Measurements from ENCODE around the gene KRTAP19-4. TPM values are rescaled to one million over a fixed set of nuclear protein-coding genes. Genes with fewer than 3 reads are reported as not detected.
"Not testable (repeated sequence)": the region's sequence is repeated elsewhere in the genome, so short reads cannot be mapped to it uniquely, and the experiment has no call there.

KRTAP19-4 gene, protein sequence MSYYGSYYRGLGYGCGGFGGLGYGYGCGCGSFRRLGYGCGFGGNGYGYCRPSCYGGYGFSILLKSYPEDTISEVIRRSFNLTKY
- total RNA-seq (2022) = not detected in 2 replicates
- Bru-seq, nascent RNA = not detected
- BruChase-seq, experiment 1, labeled RNA remaining after a 6-hour chase = not detected
- BruChase-seq, experiment 2, labeled RNA remaining after a 2-hour chase = not detected
- long read RNA-seq = 0 reads

DNA sequence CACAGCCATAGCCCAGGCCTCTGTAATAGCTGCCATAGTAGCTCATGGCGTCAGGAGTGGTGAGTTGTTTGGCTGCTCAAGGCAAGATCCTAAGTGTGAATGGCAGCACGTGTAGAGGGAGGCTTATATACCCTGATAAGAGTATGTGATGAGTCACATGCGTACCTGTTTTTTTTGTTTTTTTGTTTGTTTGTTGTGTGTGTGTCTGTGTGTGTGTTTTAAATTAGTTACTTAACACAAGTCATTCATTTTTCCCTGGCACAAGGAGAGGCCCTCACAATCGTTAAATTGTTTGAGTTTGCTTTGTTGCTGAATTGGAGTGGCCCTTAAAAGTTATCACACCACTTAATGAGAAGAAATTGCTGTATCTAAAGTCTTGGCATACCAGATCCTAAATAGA is at the start of gene KRTAP19-4:
KRTAP19-4 (minus strand) TSS at position 101 of the 400 bp plus-strand sequence; CDS start at position 46, 55 bp downstream.
- intact Hi-C loops (cut with micrococcal nuclease; ENCODE audit: unreplicated experiment) = no loop called here
- Mint-ChIP-seq H3K4me3 (ENCODE audit: low read depth, unreplicated experiment) (no peak within 1 kb of the TSS), H3K4me1 (ENCODE audit: low read depth, unreplicated experiment) (no peaks in the 10 kb centered on the region), H3K9me3 (ENCODE audit: low read depth, unreplicated experiment) (peaks cover 2% of the 10 kb centered on the region), H3K27ac (ENCODE audit: unreplicated experiment) (no peak within 1 kb of the TSS), H3K36me3 (ENCODE audit: insufficient read depth, unreplicated experiment) (no peaks in the 10 kb centered on the region), H3K27me3 (ENCODE audit: unreplicated experiment) (no peaks in the 10 kb centered on the region)
- CTCF ChIA-PET = no interaction called here
- TF ChIP-seq, protein P1, sequence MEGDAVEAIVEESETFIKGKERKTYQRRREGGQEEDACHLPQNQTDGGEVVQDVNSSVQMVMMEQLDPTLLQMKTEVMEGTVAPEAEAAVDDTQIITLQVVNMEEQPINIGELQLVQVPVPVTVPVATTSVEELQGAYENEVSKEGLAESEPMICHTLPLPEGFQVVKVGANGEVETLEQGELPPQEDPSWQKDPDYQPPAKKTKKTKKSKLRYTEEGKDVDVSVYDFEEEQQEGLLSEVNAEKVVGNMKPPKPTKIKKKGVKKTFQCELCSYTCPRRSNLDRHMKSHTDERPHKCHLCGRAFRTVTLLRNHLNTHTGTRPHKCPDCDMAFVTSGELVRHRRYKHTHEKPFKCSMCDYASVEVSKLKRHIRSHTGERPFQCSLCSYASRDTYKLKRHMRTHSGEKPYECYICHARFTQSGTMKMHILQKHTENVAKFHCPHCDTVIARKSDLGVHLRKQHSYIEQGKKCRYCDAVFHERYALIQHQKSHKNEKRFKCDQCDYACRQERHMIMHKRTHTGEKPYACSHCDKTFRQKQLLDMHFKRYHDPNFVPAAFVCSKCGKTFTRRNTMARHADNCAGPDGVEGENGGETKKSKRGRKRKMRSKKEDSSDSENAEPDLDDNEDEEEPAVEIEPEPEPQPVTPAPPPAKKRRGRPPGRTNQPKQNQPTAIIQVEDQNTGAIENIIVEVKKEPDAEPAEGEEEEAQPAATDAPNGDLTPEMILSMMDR (IDR thresholded peaks at IDR 0.05; ENCODE audit: unreplicated experiment) = no peak
- DNase-seq = no peak
- no TSS peak for BruUV-seq (replicated peaks)

DNA sequence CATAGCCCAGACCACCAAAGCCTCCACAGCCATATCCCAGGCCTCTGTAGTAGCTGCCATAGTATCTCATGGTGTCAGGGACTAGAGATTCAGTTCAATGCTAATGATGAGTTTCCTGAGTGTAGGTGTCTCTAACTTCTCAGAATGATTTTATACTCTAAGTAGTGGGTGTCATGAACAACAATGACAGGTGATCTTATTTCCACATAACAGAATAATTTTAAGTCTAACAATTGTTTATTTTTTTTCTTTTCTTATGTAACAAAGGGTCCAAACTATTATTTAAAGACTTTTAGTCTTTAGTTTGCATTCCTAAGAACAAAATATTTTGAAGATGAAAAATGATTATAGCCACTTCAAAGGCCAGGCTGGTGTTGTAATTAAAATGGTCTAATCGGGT is 44.8 kb upstream of the KRTAP19-4 start, which contains the start of gene KRTAP19-6:
KRTAP19-6 (minus strand) TSS at position 101 of the 400 bp plus-strand sequence; CDS start at position 70, 31 bp downstream.
- Mint-ChIP-seq H3K9me3 (ENCODE audit: low read depth, unreplicated experiment) (peaks cover 5% of the 10 kb centered on the region), H3K4me3 (ENCODE audit: low read depth, unreplicated experiment) (no peak within 1 kb of the TSS), H3K4me1 (ENCODE audit: low read depth, unreplicated experiment) (no peaks in the 10 kb centered on the region), H3K36me3 (ENCODE audit: insufficient read depth, unreplicated experiment) (no peaks in the 10 kb centered on the region), H3K27ac (ENCODE audit: unreplicated experiment) (no peak within 1 kb of the TSS), H3K27me3 (ENCODE audit: unreplicated experiment) (no peaks in the 10 kb centered on the region)
- CTCF ChIA-PET = no interaction called here
- BruUV-seq (replicated peaks) = no TSS peak
- intact Hi-C loops (cut with micrococcal nuclease; ENCODE audit: unreplicated experiment) = no loop called here
- DNase-seq = no peak
- TF ChIP-seq, protein P1 (IDR thresholded peaks at IDR 0.05; ENCODE audit: unreplicated experiment) = no peak

DNA sequence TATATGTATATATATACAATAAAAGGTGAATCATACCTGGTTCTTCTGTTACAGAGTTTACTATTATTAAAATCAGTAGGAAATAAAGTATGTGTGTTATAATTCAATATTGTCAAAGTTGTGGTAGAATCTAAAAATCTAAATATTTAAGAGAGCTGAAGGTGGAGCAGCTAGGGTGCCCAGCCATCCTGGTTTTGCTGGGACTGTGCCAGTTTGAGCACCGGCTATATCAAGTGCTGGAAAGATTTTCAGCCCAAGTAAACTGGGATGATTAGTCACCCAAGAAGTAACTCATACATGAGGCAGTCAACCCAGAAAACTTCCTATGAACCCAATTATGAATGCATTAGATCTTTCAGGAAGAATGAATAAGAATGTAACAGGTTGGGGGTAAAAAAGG is 21.9 kb upstream of the KRTAP19-4 start:
- CTCF ChIA-PET = no interaction called here

DNA sequence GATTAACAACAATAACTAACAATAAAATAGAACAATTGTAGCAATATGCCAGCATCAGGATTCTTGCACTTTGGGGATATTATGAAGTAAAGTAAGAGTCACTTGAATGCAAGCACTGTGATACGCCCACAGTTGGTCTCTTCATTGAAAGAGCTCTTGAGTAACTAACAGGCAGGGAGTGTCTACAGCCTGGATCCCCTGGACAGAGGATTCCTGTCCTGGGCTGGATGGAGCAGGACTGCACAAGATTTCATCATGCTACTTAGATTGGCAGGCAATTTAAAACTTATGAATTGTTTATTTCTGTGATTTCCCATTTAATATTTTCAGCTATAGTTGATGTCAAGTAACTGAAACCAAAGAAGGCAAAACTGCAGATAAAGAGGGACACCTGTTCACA is 18.7 kb upstream of the KRTAP19-4 start:
- H3K36me3 Mint-ChIP-seq (ENCODE audit: insufficient read depth, unreplicated experiment) = no peaks in the 10 kb centered on the region
- DNase-seq = no peak
- no peak overlapping the region for H3K27ac Mint-ChIP-seq (ENCODE audit: unreplicated experiment)
- H3K27me3 Mint-ChIP-seq (ENCODE audit: unreplicated experiment) = no peaks in the 10 kb centered on the region
- H3K4me3 Mint-ChIP-seq (ENCODE audit: low read depth, unreplicated experiment) = no peak overlapping the region
- BruUV-seq (replicated peaks) = no TSS peak
- CTCF ChIA-PET = no interaction called here
- no peaks in the 10 kb centered on the region for H3K4me1 Mint-ChIP-seq (ENCODE audit: low read depth, unreplicated experiment)
- intact Hi-C loops (cut with micrococcal nuclease; ENCODE audit: unreplicated experiment) = no loop called here
- TF ChIP-seq, protein P1 (IDR thresholded peaks at IDR 0.05; ENCODE audit: unreplicated experiment) = no peak
- H3K9me3 Mint-ChIP-seq (ENCODE audit: low read depth, unreplicated experiment) = peaks cover 8% of the 10 kb centered on the region

More for the DNA sequence above, 21.9 kb upstream of the KRTAP19-4 start:
- H3K36me3 Mint-ChIP-seq (ENCODE audit: insufficient read depth, unreplicated experiment) = no peaks in the 10 kb centered on the region
- TF ChIP-seq, protein P1 (IDR thresholded peaks at IDR 0.05; ENCODE audit: unreplicated experiment) = no peak
- H3K9me3 Mint-ChIP-seq (ENCODE audit: low read depth, unreplicated experiment) = peaks cover 8% of the 10 kb centered on the region
- no TSS peak for BruUV-seq (replicated peaks)
- H3K27ac Mint-ChIP-seq (ENCODE audit: unreplicated experiment) = no peak overlapping the region
- intact Hi-C loops (cut with micrococcal nuclease; ENCODE audit: unreplicated experiment) = no loop called here
- H3K4me3 Mint-ChIP-seq (ENCODE audit: low read depth, unreplicated experiment) = no peak overlapping the region
- no peak for DNase-seq
- no peaks in the 10 kb centered on the region for H3K4me1 Mint-ChIP-seq (ENCODE audit: low read depth, unreplicated experiment)
- no peaks in the 10 kb centered on the region for H3K27me3 Mint-ChIP-seq (ENCODE audit: unreplicated experiment)

DNA sequence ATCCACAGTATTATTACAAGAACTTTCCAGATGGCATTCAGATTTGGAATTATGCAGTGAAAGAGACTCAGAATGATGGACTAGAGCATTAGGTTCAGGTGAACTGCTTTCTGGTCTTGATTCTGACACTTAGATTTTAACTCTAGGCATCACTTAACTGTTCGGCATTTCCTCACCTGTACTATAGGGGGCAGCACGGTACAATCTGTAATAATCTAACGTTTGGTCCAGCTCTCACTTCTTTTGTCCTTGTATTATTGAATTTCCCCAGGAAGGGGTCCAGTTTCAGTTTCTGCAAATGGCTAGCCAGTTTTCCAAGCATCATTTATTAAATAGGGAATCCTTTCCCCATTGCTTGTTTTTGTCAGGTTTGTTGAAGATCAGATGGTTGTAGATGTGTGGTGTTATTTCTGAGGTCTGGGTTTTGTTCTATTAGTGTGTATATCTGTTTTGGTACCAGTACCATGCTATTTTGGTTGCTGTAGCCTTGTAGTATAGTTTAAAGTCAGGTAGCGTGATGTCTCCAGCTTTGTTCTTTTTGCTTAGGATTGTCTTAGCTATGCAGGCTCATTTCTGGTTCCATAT is 8.7 kb upstream of the KRTAP19-4 start:
- H3K4me3 Mint-ChIP-seq (ENCODE audit: low read depth, unreplicated experiment); BruUV-seq (replicated peaks); intact Hi-C loops (cut with micrococcal nuclease; ENCODE audit: unreplicated experiment); H3K27ac Mint-ChIP-seq (ENCODE audit: unreplicated experiment); H3K9me3 Mint-ChIP-seq (ENCODE audit: low read depth, unreplicated experiment); H3K27me3 Mint-ChIP-seq (ENCODE audit: unreplicated experiment); CTCF ChIA-PET; H3K36me3 Mint-ChIP-seq (ENCODE audit: insufficient read depth, unreplicated experiment); H3K4me1 Mint-ChIP-seq (ENCODE audit: low read depth, unreplicated experiment); DNase-seq: not testable (repeated sequence)

Measured in Calu3 (cell line).